ENCODE results near the gene AKAP13.

DNA sequence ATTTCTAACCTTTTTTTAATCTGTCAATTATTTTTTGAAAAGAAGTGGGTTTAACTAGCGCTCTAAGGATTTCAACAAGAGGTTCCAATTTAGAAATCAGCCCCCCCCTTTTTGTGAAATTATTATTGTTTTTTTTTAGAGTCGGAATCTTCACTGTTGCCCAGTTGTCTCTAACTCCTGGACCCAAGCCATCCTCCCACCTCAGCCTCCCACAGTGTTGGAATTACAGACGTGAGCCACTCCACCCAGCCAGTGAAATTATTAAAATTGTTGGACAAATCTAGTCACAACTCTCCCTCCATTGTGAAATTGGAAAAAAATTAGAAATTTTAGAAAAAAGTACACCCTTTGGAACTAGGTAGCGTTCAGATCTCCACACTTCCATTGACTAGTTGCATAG is 2.5 kb downstream of the AKAP13 start:
- TF ChIP-seq, protein P1, sequence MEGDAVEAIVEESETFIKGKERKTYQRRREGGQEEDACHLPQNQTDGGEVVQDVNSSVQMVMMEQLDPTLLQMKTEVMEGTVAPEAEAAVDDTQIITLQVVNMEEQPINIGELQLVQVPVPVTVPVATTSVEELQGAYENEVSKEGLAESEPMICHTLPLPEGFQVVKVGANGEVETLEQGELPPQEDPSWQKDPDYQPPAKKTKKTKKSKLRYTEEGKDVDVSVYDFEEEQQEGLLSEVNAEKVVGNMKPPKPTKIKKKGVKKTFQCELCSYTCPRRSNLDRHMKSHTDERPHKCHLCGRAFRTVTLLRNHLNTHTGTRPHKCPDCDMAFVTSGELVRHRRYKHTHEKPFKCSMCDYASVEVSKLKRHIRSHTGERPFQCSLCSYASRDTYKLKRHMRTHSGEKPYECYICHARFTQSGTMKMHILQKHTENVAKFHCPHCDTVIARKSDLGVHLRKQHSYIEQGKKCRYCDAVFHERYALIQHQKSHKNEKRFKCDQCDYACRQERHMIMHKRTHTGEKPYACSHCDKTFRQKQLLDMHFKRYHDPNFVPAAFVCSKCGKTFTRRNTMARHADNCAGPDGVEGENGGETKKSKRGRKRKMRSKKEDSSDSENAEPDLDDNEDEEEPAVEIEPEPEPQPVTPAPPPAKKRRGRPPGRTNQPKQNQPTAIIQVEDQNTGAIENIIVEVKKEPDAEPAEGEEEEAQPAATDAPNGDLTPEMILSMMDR (IDR thresholded peaks at IDR 0.05) = no peak
- no peak for TF ChIP-seq ELF1 (IDR thresholded peaks at IDR 0.05)
- TF ChIP-seq, protein P2, sequence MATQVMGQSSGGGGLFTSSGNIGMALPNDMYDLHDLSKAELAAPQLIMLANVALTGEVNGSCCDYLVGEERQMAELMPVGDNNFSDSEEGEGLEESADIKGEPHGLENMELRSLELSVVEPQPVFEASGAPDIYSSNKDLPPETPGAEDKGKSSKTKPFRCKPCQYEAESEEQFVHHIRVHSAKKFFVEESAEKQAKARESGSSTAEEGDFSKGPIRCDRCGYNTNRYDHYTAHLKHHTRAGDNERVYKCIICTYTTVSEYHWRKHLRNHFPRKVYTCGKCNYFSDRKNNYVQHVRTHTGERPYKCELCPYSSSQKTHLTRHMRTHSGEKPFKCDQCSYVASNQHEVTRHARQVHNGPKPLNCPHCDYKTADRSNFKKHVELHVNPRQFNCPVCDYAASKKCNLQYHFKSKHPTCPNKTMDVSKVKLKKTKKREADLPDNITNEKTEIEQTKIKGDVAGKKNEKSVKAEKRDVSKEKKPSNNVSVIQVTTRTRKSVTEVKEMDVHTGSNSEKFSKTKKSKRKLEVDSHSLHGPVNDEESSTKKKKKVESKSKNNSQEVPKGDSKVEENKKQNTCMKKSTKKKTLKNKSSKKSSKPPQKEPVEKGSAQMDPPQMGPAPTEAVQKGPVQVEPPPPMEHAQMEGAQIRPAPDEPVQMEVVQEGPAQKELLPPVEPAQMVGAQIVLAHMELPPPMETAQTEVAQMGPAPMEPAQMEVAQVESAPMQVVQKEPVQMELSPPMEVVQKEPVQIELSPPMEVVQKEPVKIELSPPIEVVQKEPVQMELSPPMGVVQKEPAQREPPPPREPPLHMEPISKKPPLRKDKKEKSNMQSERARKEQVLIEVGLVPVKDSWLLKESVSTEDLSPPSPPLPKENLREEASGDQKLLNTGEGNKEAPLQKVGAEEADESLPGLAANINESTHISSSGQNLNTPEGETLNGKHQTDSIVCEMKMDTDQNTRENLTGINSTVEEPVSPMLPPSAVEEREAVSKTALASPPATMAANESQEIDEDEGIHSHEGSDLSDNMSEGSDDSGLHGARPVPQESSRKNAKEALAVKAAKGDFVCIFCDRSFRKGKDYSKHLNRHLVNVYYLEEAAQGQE (IDR thresholded peaks at IDR 0.05; ENCODE audit: low read depth, low read length) = no peak

All from SK-N-SH (cell line).